Natural killer cell treated with Interleukin-12 subunit alpha and Interleukin-12 subunit beta and Interleukin-15 and Interleukin-18, amount 100 ng/mL, for 72 hours (primary cell): ENCODE data around the gene ATP6V0A4. TPM values are rescaled to one million over a fixed set of nuclear protein-coding genes. Genes with fewer than 3 reads are reported as not detected.

Experiments
- ATAC-seq, 2 donors: fragments of 150-1000 bp; cut with Tn5 transposase in 1 of 2; sonication (Bioruptor Pico), chemical (Tn5 transposase) in 1 of 2; 2 replicates each; pipeline ENCODE4 v1.10.0; 2021
- DNase-seq: peaks from one replicate; pipeline ENCODE4 v3.0.0; 2022; ENCODE audit warnings: low spot score
- H3K27ac Mint-ChIP-seq, 2 donors: 1 replicate in 1 of 2; 2 replicates in 1 of 2; pipeline ENCODE4 v1.8.0; 2022; ENCODE audit warnings: mixed read lengths in 2 of 2, mild to moderate bottlenecking in 1 of 2, moderate library complexity in 1 of 2
- H3K27me3 Mint-ChIP-seq, 2 donors: 1 replicate in 1 of 2; 2 replicates in 1 of 2; pipeline ENCODE4 v1.8.0; 2022; ENCODE audit warnings: mixed read lengths in 2 of 2
- H3K36me3 Mint-ChIP-seq: one replicate; pipeline ENCODE4 v1.8.0; 2022; ENCODE audit warnings: mixed read lengths
- H3K4me1 Mint-ChIP-seq, 2 donors: 1 replicate in 1 of 2; 2 replicates in 1 of 2; pipeline ENCODE4 v1.8.0; 2022; ENCODE audit warnings: low read depth in 2 of 2, mixed read lengths in 2 of 2, mild to moderate bottlenecking in 1 of 2
- H3K4me3 Mint-ChIP-seq: one replicate; pipeline ENCODE4 v1.8.0; 2022; ENCODE audit warnings: mixed read lengths
- H3K9me3 Mint-ChIP-seq: 2 replicates; pipeline ENCODE4 v1.8.0; 2022; ENCODE audit warnings: mixed read lengths
- total RNA-seq, 2 donors: library from RNA; stranded (reverse); gene quantifications; one replicate each; pipeline ENCODE4 v1.2.3, GENCODE V29; 2022

The ATP6V0A4 gene
- total RNA-seq, 2 donors from 2014 or later: 0.21 to 0.98 TPM

- no peak for DNase-seq
- ATAC-seq: no peak
- no peak overlapping the region for H3K27ac Mint-ChIP-seq
- no peaks in the 10 kb centered on the region for H3K36me3 Mint-ChIP-seq
- H3K9me3 Mint-ChIP-seq: no peaks in the 10 kb centered on the region
- peaks cover 9 to 22% of the 10 kb centered on the region in 2 donors for H3K27me3 Mint-ChIP-seq
- peaks cover 0 to 6% of the 10 kb centered on the region in 2 donors for H3K4me1 Mint-ChIP-seq
- H3K4me3 Mint-ChIP-seq: no peak overlapping the region
Observed at GRCh38 chr7:138796038-138796615, 1.9 kb downstream of the ATP6V0A4 start.

DNA sequence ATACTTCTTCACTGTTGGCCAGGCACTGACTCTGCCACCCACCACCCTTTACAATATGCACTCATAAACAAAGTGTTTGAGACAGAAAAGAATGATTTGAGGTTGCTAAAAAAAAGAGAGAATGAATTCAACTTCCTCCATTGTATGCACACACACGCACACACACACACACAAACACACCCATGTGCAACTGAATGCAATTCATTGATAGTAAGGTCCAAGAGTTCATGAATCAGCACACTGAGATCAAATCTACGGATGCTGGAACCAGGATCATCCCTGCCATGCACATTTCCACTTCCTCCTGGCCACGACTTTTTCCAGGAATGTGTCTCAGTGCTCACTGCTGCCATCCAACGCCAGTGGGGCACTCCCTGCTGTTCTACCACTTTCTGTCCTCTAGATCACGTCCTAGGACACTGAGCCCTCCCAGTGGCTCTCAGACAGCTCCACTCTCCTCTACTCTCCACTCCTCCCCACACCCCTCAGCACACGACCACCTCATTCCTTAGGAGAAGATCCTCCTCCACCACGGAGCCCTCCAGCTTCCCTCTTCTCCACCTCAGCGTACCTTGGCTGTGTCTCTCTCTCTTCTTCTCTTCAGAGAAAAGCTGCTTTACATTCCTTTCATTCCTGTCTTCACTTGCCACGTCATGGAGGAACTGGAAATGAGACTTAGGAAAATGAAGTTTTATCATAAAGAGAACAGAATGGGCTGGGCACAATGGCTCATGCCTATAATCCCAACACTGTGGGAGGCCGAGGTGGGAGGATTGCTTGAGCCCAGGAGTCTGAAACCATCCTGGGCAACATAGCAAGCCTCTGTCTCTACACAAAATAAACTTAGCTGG is 12.2 kb downstream of the ATP6V0A4 start:
- peaks cover 5% of the 10 kb centered on the region for H3K9me3 Mint-ChIP-seq
- H3K27me3 Mint-ChIP-seq: peaks cover 11 to 23% of the 10 kb centered on the region in 2 donors
- no peak overlapping the region for H3K27ac Mint-ChIP-seq
- DNase-seq: no peak
- peaks cover 6% of the 10 kb centered on the region for H3K36me3 Mint-ChIP-seq
- no peak for ATAC-seq
- H3K4me1 Mint-ChIP-seq: no peaks in the 10 kb centered on the region
- H3K4me3 Mint-ChIP-seq: no peak overlapping the region

GRCh38 chr7:138784692-138785091 is 13.3 kb downstream of the ATP6V0A4 start:
- Mint-ChIP-seq H3K4me1 (no peaks in the 10 kb centered on the region), H3K4me3 (no peak overlapping the region), H3K27me3 (peaks cover 11 to 18% of the 10 kb centered on the region in 2 donors), H3K36me3 (peaks cover 6% of the 10 kb centered on the region), H3K27ac (no peak overlapping the region), H3K9me3 (peaks cover 5% of the 10 kb centered on the region)
- ATAC-seq (no peak), DNase-seq (no peak)

DNA sequence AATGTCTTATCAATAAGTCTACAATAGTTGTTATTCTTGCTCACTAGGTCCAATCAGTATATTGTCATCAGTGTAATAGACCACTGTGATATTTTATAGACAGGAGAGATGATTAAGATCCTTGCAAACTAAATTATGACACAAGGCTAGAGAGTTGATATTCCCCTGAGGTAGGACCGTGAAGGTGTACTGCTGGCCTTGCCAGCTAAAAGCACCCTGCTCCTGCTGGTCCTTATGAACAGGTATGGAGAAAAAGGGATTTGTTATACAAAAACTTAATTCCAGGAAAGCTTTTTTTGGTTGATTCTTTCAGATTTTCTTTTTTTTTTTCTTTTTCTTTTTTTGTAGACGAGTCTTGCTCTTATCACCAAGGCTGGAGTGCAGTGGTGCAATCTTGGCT is 17.0 kb downstream of the ATP6V0A4 start:
- DNase-seq: no peak
- no peak for ATAC-seq
- peaks cover 4 to 10% of the 10 kb centered on the region in 2 donors for H3K27me3 Mint-ChIP-seq

DNA sequence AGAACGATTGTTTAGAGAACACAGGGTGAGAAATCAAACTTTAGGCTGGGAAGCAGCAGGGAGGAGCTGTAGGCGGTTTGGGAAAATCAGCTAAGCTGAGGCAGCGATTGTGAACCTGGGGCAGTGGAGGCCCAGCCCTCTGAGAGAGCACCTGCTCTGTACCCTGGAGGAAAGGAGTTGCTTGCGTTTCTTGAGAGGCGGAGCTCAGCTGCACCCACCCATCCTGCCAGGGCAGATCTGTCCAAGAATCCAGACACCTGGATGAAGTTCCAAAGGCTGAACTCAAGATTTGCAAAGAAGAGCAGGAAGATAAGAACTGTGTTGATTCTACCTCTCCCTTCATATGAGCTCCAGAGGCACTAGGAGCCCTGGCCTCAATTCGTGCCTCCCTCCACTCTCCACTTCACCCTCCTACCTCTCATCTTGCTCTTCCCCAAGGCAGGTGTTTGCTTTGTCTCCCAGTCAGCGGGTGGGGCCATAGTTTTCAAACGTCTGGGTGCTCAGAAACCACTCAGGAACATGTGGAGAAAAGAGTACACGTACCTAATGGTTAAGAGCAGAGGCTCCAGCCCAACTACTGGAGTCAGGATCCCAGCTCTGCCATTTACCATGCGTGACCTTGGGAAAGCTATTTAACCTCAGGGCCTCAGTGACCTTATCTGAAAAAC is 21.7 kb downstream of the ATP6V0A4 start:
- Mint-ChIP-seq H3K36me3 (no peaks in the 10 kb centered on the region), H3K4me3 (no peak overlapping the region), H3K27me3 (peaks cover 4 to 7% of the 10 kb centered on the region in 2 donors), H3K27ac (no peak overlapping the region), H3K9me3 (no peaks in the 10 kb centered on the region), H3K4me1 (no peaks in the 10 kb centered on the region)
- DNase-seq (no peak), ATAC-seq (no peak)

More for the DNA sequence above, 17.0 kb downstream of the ATP6V0A4 start:
- no peak overlapping the region for H3K4me3 Mint-ChIP-seq
- H3K4me1 Mint-ChIP-seq: no peaks in the 10 kb centered on the region
- H3K27ac Mint-ChIP-seq: no peak overlapping the region
- H3K36me3 Mint-ChIP-seq: no peaks in the 10 kb centered on the region
- no peaks in the 10 kb centered on the region for H3K9me3 Mint-ChIP-seq

DNA sequence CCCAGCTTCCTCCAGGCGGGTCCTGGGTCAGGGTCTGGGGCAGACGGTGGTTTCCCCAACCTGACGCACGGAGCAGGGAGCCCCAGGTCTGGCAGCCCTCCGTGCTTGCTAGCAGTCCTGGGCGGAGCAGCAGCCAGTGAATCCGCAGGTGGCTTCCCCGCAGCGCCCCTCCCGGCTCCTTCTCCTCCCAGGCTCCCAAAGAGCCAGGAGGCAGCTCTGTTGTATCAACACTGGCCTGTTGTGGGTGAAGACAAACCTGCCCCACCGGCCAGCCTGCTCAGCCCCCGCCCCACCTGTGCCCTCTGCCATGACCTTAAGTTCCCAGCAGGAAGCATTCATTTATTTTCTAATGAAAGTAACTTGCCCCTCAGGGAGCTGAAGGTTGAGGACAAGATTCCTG is 24.2 kb downstream of the ATP6V0A4 start:
- no peak overlapping the region for H3K27ac Mint-ChIP-seq
- ATAC-seq: peak in 1 of 2 donors; percentile 15

DNA sequence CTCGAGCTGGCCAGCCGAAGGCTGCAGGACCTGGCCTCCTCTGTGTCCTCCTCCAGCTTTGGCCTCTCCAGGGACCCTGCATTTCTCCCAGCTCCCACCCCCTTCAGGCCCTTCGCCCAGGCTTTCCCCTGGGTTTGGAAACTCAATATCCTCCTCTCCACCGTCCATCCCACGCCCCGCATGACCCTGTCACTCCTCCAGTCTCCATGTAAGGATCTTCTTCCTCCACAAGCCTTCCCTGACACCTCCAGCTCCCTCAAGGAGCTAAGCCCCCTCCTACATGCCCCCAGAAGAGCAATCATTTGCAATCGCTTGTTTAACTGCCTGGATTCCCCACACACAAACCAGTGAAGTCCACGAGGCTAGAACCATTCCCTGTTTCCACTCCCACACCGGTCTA is 24.8 kb downstream of the ATP6V0A4 start:
- H3K27ac Mint-ChIP-seq: no peak overlapping the region
- no peaks in the 10 kb centered on the region for H3K4me1 Mint-ChIP-seq
- DNase-seq (no peak), ATAC-seq (peak in 1 of 2 donors; percentile 15)
- no peaks in the 10 kb centered on the region for H3K9me3 Mint-ChIP-seq
- no peak overlapping the region for H3K4me3 Mint-ChIP-seq
- no peaks in the 10 kb centered on the region for H3K36me3 Mint-ChIP-seq
- peaks cover 4 to 12% of the 10 kb centered on the region in 2 donors for H3K27me3 Mint-ChIP-seq

More for the DNA sequence above, 24.2 kb downstream of the ATP6V0A4 start:
- Mint-ChIP-seq H3K36me3 (no peaks in the 10 kb centered on the region), H3K4me1 (no peaks in the 10 kb centered on the region), H3K4me3 (no peak overlapping the region), H3K27me3 (peaks cover 4 to 12% of the 10 kb centered on the region in 2 donors), H3K9me3 (no peaks in the 10 kb centered on the region)
- no peak for DNase-seq

GRCh38 chr7:138770904-138771303 is 27.1 kb downstream of the ATP6V0A4 start:
- no peak overlapping the region for H3K4me3 Mint-ChIP-seq

GRCh38 chr7:138768241-138768640 is 29.8 kb downstream of the ATP6V0A4 start:
- Mint-ChIP-seq H3K27ac (no peak overlapping the region), H3K4me1 (no peaks in the 10 kb centered on the region)

More at GRCh38 chr7:138770904-138771303, 27.1 kb downstream of the ATP6V0A4 start:
- DNase-seq: no peak
- no peaks in the 10 kb centered on the region for H3K36me3 Mint-ChIP-seq
- peaks cover 4 to 12% of the 10 kb centered on the region in 2 donors for H3K27me3 Mint-ChIP-seq
- H3K9me3 Mint-ChIP-seq: no peaks in the 10 kb centered on the region
- no peak for ATAC-seq
- no peak overlapping the region for H3K27ac Mint-ChIP-seq
- H3K4me1 Mint-ChIP-seq: no peaks in the 10 kb centered on the region

DNA sequence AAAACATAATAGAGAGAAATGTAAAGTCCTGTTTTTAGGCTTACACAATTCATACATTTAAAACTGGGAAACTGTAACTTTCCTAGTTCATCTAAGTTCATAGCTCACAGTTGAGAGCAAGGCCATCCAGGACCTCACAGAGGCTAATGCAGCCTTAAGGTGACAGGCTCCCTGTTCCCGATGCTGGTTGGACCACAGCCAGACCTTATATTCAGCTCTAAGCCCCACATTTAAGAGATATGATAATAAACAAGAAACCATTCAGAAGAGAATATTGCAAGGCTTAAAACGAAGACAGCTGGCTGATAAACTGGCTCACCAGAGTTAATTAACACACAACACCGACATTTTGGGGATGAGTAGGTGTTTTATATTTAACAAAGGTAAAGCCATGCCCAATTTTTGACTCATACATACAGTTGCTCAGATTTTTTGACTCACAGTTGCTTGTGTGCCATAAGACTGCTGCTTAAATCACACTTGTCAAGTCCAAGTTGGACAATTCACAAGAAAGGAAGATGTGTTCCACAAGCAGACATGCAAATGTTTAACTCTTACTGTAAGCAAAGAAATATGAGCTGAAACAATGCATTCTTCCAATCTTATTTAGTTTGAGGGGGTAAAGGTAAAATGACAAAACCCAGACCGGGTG is 41.3 kb downstream of the ATP6V0A4 start:
- Mint-ChIP-seq H3K27me3 (no peaks in the 10 kb centered on the region), H3K4me3 (no peak overlapping the region), H3K27ac (no peak overlapping the region), H3K36me3 (no peaks in the 10 kb centered on the region), H3K9me3 (no peaks in the 10 kb centered on the region), H3K4me1 (peaks cover 5 to 16% of the 10 kb centered on the region in 2 donors)
- ATAC-seq: no peak
- no peak for DNase-seq

More at GRCh38 chr7:138768241-138768640, 29.8 kb downstream of the ATP6V0A4 start:
- H3K4me3 Mint-ChIP-seq: no peak overlapping the region
- DNase-seq (no peak), ATAC-seq (no peak)
- H3K9me3 Mint-ChIP-seq: no peaks in the 10 kb centered on the region
- H3K36me3 Mint-ChIP-seq: no peaks in the 10 kb centered on the region
- H3K27me3 Mint-ChIP-seq: peaks cover under 1 to 8% of the 10 kb centered on the region in 2 donors

GRCh38 chr7:138755842-138756590 is 42.0 kb downstream of the ATP6V0A4 start:
- Mint-ChIP-seq H3K36me3 (no peaks in the 10 kb centered on the region), H3K4me1 (peaks cover 12 to 23% of the 10 kb centered on the region in 2 donors), H3K27me3 (peaks cover 0 to 1% of the 10 kb centered on the region in 2 donors), H3K27ac (no peak overlapping the region), H3K4me3 (no peak overlapping the region), H3K9me3 (no peaks in the 10 kb centered on the region)
- DNase-seq (no peak), ATAC-seq (no peak)

DNA sequence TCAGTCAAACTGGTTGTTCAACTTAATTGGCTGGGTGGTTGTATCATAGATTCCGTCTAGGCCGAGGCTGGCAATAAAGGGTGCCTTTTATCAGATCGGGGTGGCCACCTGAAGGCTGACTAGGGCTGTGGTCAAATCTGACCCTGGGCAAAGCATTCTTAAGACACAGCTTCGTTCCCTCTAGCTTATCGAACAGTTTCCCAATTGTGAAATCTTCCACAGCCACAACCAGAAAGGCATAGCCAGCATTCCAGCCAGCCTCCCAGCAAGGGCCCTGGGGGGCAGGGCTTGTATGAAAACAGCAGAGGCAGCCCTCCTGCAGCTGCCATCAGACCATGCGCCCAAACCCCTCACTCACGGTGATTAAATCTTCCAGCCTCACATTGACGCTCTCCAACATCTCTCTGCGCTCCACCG is 42.7 kb downstream of the ATP6V0A4 start:
- H3K4me3 Mint-ChIP-seq: no peak overlapping the region
- DNase-seq: no peak
- peaks cover 0 to 3% of the 10 kb centered on the region in 2 donors for H3K27me3 Mint-ChIP-seq
- H3K36me3 Mint-ChIP-seq: no peaks in the 10 kb centered on the region
- no peak for ATAC-seq
- H3K9me3 Mint-ChIP-seq: no peaks in the 10 kb centered on the region
- peaks cover 14 to 29% of the 10 kb centered on the region in 2 donors for H3K4me1 Mint-ChIP-seq
- no peak overlapping the region for H3K27ac Mint-ChIP-seq

DNA sequence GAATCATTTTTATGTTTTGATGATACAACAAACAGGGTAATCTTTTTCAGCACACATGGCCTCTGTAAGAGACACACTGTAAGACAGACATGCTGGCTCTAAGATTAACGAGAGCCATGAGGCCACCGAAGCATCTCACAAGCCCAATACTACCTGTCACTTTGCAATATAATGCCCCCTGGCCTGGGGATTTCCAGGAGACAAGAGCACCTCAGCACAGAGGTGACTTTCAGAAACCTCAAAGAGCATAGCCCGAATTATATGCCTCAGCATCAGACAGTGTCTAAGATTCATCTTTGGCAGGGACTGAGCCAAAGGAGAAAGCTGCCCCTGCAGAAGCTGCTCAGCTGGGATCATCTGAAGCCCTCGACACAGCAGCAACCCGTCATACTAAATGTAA is 44.4 kb downstream of the ATP6V0A4 start:
- peaks cover 7 to 12% of the 10 kb centered on the region in 2 donors for H3K27me3 Mint-ChIP-seq
- no peaks in the 10 kb centered on the region for H3K36me3 Mint-ChIP-seq
- H3K4me3 Mint-ChIP-seq: no peak overlapping the region
- DNase-seq: no peak
- peaks cover 14 to 45% of the 10 kb centered on the region in 2 donors for H3K4me1 Mint-ChIP-seq
- H3K9me3 Mint-ChIP-seq: no peaks in the 10 kb centered on the region
- H3K27ac Mint-ChIP-seq: peak overlapping the region in 1 of 2 donors; percentile 60
- ATAC-seq: no peak
